ENCODE data around the gene C12orf60.
"Not testable (repeated sequence)": the region's sequence is repeated elsewhere in the genome, so short reads cannot be mapped to it uniquely, and the experiment has no call there.

The C12orf60 gene
- 0.24 to 1.8 (median 1.1) reads per million in 18 experiments for total RNA-seq

GRCh38 chr12:14803011-14803829 is at the start of gene C12orf60, which contains the start of gene WBP11:
C12orf60 (plus strand) TSS chr12:14803670; CDS start chr12:14822936, 19,266 bp downstream.
WBP11 (minus strand) TSS chr12:14803478; CDS start chr12:14801383, 2,095 bp downstream.
- peak; percentile 98 to 99 for DNase-seq

GRCh38 chr12:14756334-14757143 is 46.9 kb upstream of the C12orf60 start:
- DNase-seq: no peak

- DNase-seq: not testable (repeated sequence)
Measured at GRCh38 chr12:14759711-14760280, 43.7 kb upstream of the C12orf60 start.

- no peak for DNase-seq
Measured at GRCh38 chr12:14765398-14765797, 38.1 kb upstream of the C12orf60 start.

- DNase-seq: not testable (repeated sequence)
Measured at GRCh38 chr12:14766020-14766419, 37.5 kb upstream of the C12orf60 start.

GRCh38 chr12:14766649-14767215 is 36.7 kb upstream of the C12orf60 start:
- DNase-seq: no peak

GRCh38 chr12:14767617-14768016 is 35.9 kb upstream of the C12orf60 start:
- DNase-seq: no peak

GRCh38 chr12:14768823-14769405 is 34.6 kb upstream of the C12orf60 start:
- DNase-seq: no peak

- DNase-seq: no peak
Measured at GRCh38 chr12:14769466-14769968, 34.0 kb upstream of the C12orf60 start.

GRCh38 chr12:14769969-14770495 is 33.4 kb upstream of the C12orf60 start:
- peak; percentile 69 to 75 for DNase-seq

- DNase-seq: peak; percentile 96 to 99
Measured at GRCh38 chr12:14770496-14771461, 32.7 kb upstream of the C12orf60 start.

- peak; percentile 13 to 19 for DNase-seq
Measured at GRCh38 chr12:14771651-14772137, 31.8 kb upstream of the C12orf60 start.

GRCh38 chr12:14772946-14773345 is 30.5 kb upstream of the C12orf60 start:
- DNase-seq: no peak

GRCh38 chr12:14773685-14774073 is 29.8 kb upstream of the C12orf60 start:
- DNase-seq: no peak

GRCh38 chr12:14774074-14774905 is 29.2 kb upstream of the C12orf60 start:
- DNase-seq: peak; percentile 96 to 97

- DNase-seq: peak; percentile 68
Measured at GRCh38 chr12:14774906-14775635, 28.4 kb upstream of the C12orf60 start.

- DNase-seq: peak in 1 of 2 donors; percentile 22
Measured at GRCh38 chr12:14775636-14775980, 27.9 kb upstream of the C12orf60 start.

- DNase-seq: no peak
Measured at GRCh38 chr12:14776236-14776961, 27.1 kb upstream of the C12orf60 start.
